Astrocyte of the cerebellum (primary cell): ENCODE data around the gene XYLB.
A peak's percentile ranks its signal among the peaks of the same experiment; 100 is the strongest.

Experiments used
- DNase-seq: peaks from one replicate; pipeline ENCODE4 v3.0.0-alpha.2; 2011; ENCODE audit warnings: low read depth
- H3K4me3 ChIP-seq: 2 replicates; pipeline ENCODE4 v1.5.1; 2011; ENCODE audit warnings: mild to moderate bottlenecking, low read depth, low read length, moderate library complexity
- CTCF ChIP-seq: IDR thresholded peaks from 2 replicates; pipeline ENCODE4 v1.5.1; 2012; ENCODE audit warnings: low read length, low read depth, moderate library complexity, mild to moderate bottlenecking; ENCODE audit errors: missing control alignments
- in situ Hi-C: cut with HindIII; loops from 2 replicates; pipeline ENCODE4 v1.10.0; 2017; ENCODE audit warnings: low sequenced_read_pairs

XYLB gene

GRCh38 chr3:38446085-38446686 lies 99.6 kb downstream of the XYLB start:
- in situ Hi-C loops: no loop called here
- no peak overlapping the region for H3K4me3 ChIP-seq
- DNase-seq: no peak
- no peak for TF ChIP-seq CTCF

GRCh38 chr3:38446812-38447211 lies 100.2 kb downstream of the XYLB start:
- no peak overlapping the region for H3K4me3 ChIP-seq
- no peak for TF ChIP-seq CTCF
- in situ Hi-C loops: no loop called here
- no peak for DNase-seq

GRCh38 chr3:38450853-38451252 lies 104.3 kb downstream of the XYLB start:
- no peak for TF ChIP-seq CTCF
- no peak overlapping the region for H3K4me3 ChIP-seq
- no peak for DNase-seq
- in situ Hi-C loops: no loop called here

- H3K4me3 ChIP-seq: peak within 1 kb of the TSS; percentile 55
- DNase-seq: peak; percentile 24
- in situ Hi-C loops: no loop called here
- no peak for TF ChIP-seq CTCF
Observed at GRCh38 chr3:38453075-38453912, 106.7 kb downstream of the XYLB start, which contains the start of gene ACVR2B. TSS of gene ACVR2B (plus strand) at chr3:38453890. CDS start at chr3:38454323, 433 bp downstream.

- DNase-seq: no peak
- peak overlapping the region; percentile 55 for H3K4me3 ChIP-seq
- TF ChIP-seq CTCF: no peak
- in situ Hi-C loops: no loop called here
Observed at GRCh38 chr3:38453913-38454177, 107.3 kb downstream of the XYLB start.

GRCh38 chr3:38454178-38454883 lies 107.7 kb downstream of the XYLB start:
- DNase-seq: no peak
- no peak for TF ChIP-seq CTCF
- in situ Hi-C loops: no loop called here

More at GRCh38 chr3:38454178-38454883, 107.7 kb downstream of the XYLB start:
- peak overlapping the region; percentile 55 for H3K4me3 ChIP-seq
